Measurements from ENCODE around the gene ZNF322.

GRCh38 chr6:26595669-26596269, 63.8 kb downstream of the ZNF322 start:
- peak; percentile 94 for TF ChIP-seq CTCF (IDR thresholded peaks at IDR 0.05)
- no peak for TF ChIP-seq ZFX (IDR thresholded peaks at IDR 0.05; ENCODE audit: borderline replicate concordance)

All from 22Rv1 (cell line).